Thyroid gland (tissue), 4 donors: Measurements from ENCODE around the gene FRMD4B. TPM values are rescaled to one million over a fixed set of nuclear protein-coding genes. Genes with fewer than 3 reads are reported as not detected.

Experiments
- DNase-seq, 2 donors: peaks; one replicate each; pipeline ENCODE4 v3.0.0-alpha.2; 2019
- H3K27ac ChIP-seq, 3 donors: fragments of 200-600 bp; sonication (generic); 1 replicate in 2 of 3; 2 replicates in 1 of 3; pipeline ENCODE4 v1.5.1; 2016 to 2019; ENCODE audit warnings: mild to moderate bottlenecking in 1 of 3, moderate library complexity in 1 of 3
- H3K27me3 ChIP-seq: fragments of 200-600 bp; sonication (generic); one replicate; pipeline ENCODE4 v1.5.1; 2019
- H3K36me3 ChIP-seq, 2 donors: fragments of 200-600 bp; sonication (generic); one replicate each; pipeline ENCODE4 v1.5.1; 2016 to 2019
- H3K4me1 ChIP-seq, 2 donors: fragments of 200-600 bp; sonication (generic); one replicate each; pipeline ENCODE4 v1.5.1; 2017 to 2019
- H3K4me3 ChIP-seq, 3 donors: fragments of 200-600 bp; sonication (generic); replicated peaks in 1 of 3; 1 replicate in 2 of 3; 2 replicates in 1 of 3; pipeline ENCODE4 v1.5.1; 2016; ENCODE audit warnings: mild to moderate bottlenecking in 1 of 3
- H3K9me3 ChIP-seq: fragments of 200-600 bp; sonication (generic); one replicate; pipeline ENCODE4 v1.5.1; 2017
- POLR2A ChIP-seq, 2 donors: fragments of 450-650 bp; IDR thresholded peaks; one replicate each; pipeline ENCODE4 v1.6.1; 2017; ENCODE audit warnings: antibody characterized with exemption in 2 of 2, mild to moderate bottlenecking in 2 of 2, moderate library complexity in 1 of 2
- WGBS, 2 donors: methylation state at CpG; one replicate each; pipeline ENCODE4 v1.1.5; 2017; 5-methylcytosine and 5-hydroxymethylcytosine counted together
- intact Hi-C: fragments of 100-400 bp; cut with DNase I; formaldehyde crosslinking; loops from one replicate; pipeline ENCODE4 v1.15.1; 2023
- total RNA-seq, 4 donors: library from RNA; depleted of rRNA; stranded (reverse); fragments of >200 nt; gene quantifications; one replicate each; pipeline ENCODE4 v1.2.3, GENCODE V29; 2016
- TF ChIP-seq, protein P1 (sequence below), 6 experiments: fragments of 200-600 bp in 3 of 6; fragments of 450-650 bp in 3 of 6; sonication (generic) in 3 of 6; IDR thresholded peaks; one replicate each; pipeline ENCODE4 v1.5.1; 2016 to 2019; ENCODE audit warnings: antibody characterized with exemption in 6 of 6, mild to moderate bottlenecking in 2 of 6, inconsistent platforms in 1 of 6, moderate library complexity in 1 of 6

FRMD4B gene
- total RNA-seq, 4 donors from 2014 or later, result 109 to 224 (median 161) TPM

DNA sequence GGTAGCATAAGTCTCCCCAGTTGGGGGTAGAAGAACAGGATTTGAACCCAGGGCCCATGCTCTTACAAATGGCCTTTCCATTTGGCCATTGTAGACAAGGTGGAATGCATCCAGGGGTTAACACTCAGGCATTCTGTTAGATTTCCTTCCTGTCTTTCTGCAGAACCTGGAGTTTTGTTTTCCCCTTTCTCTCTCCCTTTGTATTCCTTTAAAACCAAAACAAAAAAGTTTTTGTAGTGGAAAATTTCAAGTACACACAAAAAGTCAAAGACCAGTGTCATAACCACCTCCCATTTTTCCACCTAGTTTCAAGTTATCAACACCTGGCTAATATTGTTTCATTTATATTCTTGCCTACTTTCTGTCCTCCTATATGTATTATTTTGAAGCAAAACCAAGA is 26.0 kb downstream of the FRMD4B start:
- Histone ChIP-seq H3K9me3 (no peaks in the 10 kb centered on the region), H3K4me1 (peaks cover 10 to 11% of the 10 kb centered on the region in 2 donors), H3K27me3 (no peaks in the 10 kb centered on the region), H3K36me3 (no peaks in the 10 kb centered on the region), H3K4me3 (no peak overlapping the region), H3K27ac (peak overlapping the region in 1 of 3 donors; percentile 64)
- intact Hi-C loops, result no loop called here
- TF ChIP-seq, protein P1, sequence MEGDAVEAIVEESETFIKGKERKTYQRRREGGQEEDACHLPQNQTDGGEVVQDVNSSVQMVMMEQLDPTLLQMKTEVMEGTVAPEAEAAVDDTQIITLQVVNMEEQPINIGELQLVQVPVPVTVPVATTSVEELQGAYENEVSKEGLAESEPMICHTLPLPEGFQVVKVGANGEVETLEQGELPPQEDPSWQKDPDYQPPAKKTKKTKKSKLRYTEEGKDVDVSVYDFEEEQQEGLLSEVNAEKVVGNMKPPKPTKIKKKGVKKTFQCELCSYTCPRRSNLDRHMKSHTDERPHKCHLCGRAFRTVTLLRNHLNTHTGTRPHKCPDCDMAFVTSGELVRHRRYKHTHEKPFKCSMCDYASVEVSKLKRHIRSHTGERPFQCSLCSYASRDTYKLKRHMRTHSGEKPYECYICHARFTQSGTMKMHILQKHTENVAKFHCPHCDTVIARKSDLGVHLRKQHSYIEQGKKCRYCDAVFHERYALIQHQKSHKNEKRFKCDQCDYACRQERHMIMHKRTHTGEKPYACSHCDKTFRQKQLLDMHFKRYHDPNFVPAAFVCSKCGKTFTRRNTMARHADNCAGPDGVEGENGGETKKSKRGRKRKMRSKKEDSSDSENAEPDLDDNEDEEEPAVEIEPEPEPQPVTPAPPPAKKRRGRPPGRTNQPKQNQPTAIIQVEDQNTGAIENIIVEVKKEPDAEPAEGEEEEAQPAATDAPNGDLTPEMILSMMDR (IDR thresholded peaks at IDR 0.05), result no peak
- no peak for TF ChIP-seq POLR2A (IDR thresholded peaks at IDR 0.05)
- DNase-seq, result no peak

GRCh38 chr3:69359339-69359893 is 26.5 kb downstream of the FRMD4B start:
- H3K36me3 ChIP-seq, result no peaks in the 10 kb centered on the region
- peaks cover 10% of the 10 kb centered on the region in 2 donors for H3K4me1 ChIP-seq
- WGBS, 2 donors, result 59 to 62% methylated on average over 6 of the region's 6 CpGs
- intact Hi-C loops, result no loop called here
- peak overlapping the region in 1 of 3 donors; percentile 64 for H3K27ac ChIP-seq
- H3K27me3 ChIP-seq, result no peaks in the 10 kb centered on the region
- no peak for DNase-seq
- H3K9me3 ChIP-seq, result no peaks in the 10 kb centered on the region
- no peak for TF ChIP-seq POLR2A (IDR thresholded peaks at IDR 0.05)
- TF ChIP-seq, protein P1 (IDR thresholded peaks at IDR 0.05), result no peak
- H3K4me3 ChIP-seq, result no peak overlapping the region

DNA sequence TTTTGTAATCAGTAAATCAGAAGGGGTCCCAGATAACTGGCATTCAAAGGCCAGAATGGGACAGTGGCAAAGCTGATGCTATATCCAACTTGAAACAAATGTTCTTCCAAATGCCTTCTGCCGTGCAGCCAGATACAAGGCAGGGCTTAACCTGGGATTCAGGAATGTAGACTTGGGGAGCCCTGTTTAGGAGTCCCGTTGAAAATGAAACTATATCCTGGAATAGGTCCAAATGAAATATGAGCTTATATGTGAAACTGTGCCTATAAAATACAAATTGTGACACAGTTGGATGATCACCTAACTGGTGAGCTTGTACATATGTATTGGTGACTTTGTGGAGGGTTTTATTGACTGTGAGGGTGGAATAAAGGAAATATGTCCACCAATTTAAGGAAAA is 28.7 kb downstream of the FRMD4B start:
- DNase-seq, result no peak
- intact Hi-C loops, result no loop called here
- Histone ChIP-seq H3K9me3 (no peaks in the 10 kb centered on the region), H3K27me3 (no peaks in the 10 kb centered on the region), H3K27ac (peak overlapping the region in 1 of 3 donors; percentile 4), H3K4me3 (no peak overlapping the region), H3K4me1 (peaks cover 5 to 10% of the 10 kb centered on the region in 2 donors), H3K36me3 (no peaks in the 10 kb centered on the region)
- 41 to 43% methylated on average over 2 of the region's 2 CpGs for WGBS, 2 donors
- TF ChIP-seq POLR2A (IDR thresholded peaks at IDR 0.05), result no peak
- TF ChIP-seq, protein P1 (IDR thresholded peaks at IDR 0.05), result no peak

GRCh38 chr3:69354948-69355347 is 30.9 kb downstream of the FRMD4B start:
- Histone ChIP-seq H3K27me3 (no peaks in the 10 kb centered on the region), H3K27ac (no peak overlapping the region), H3K36me3 (no peaks in the 10 kb centered on the region), H3K4me1 (peaks cover 4 to 9% of the 10 kb centered on the region in 2 donors), H3K9me3 (no peaks in the 10 kb centered on the region), H3K4me3 (no peak overlapping the region)
- intact Hi-C loops, result no loop called here
- no peak for DNase-seq
- WGBS, 2 donors, result 86 to 89% methylated on average over 2 of the region's 2 CpGs
- TF ChIP-seq, protein P1 (IDR thresholded peaks at IDR 0.05), result no peak
- no peak for TF ChIP-seq POLR2A (IDR thresholded peaks at IDR 0.05)

DNA sequence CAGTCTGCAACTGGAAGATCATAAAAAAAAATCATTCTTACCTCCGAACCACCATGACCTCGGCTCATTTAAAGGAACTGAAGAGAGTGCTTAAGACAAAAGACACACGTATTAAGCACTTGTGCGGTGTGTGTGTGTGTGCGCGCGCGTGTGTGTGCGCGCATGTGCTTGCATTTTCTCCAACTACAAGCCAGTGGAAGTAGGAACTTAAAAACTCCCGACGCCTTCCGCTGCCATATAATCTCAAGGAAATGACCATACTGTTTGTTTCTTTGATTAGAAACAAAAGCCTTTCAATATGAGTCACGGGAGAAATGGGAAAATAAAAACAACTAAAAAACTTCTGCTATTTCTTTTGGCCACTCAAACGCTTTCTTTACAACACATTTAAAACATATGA is 32.4 kb downstream of the FRMD4B start:
- Histone ChIP-seq H3K4me1 (no peaks in the 10 kb centered on the region), H3K9me3 (no peaks in the 10 kb centered on the region), H3K36me3 (no peaks in the 10 kb centered on the region), H3K4me3 (no peak overlapping the region), H3K27ac (peak overlapping the region in 1 of 3 donors; percentile 68), H3K27me3 (no peaks in the 10 kb centered on the region)
- 69 to 76% methylated on average over 15 of the region's 15 CpGs for WGBS, 2 donors
- TF ChIP-seq POLR2A (IDR thresholded peaks at IDR 0.05), result no peak
- TF ChIP-seq, protein P1 (IDR thresholded peaks at IDR 0.05), result no peak
- no peak for DNase-seq
- intact Hi-C loops, result no loop called here
